IMR-90 (cell line): ENCODE data around the gene RUFY4. TPM values are rescaled to one million over a fixed set of nuclear protein-coding genes. Genes with fewer than 3 reads are reported as not detected.

ENCODE experiments used
- ATAC-seq: fragments of 200-7000 bp; cut with Tn5 transposase; 2 replicates; pipeline ENCODE4 v1.9.1; 2020; ENCODE audit warnings: low read depth, mild to moderate bottlenecking, moderate library complexity
- BruUV-seq: library from RNA; stranded (reverse); fragments of 400-500 nt; replicated peaks from 2 replicates; lab custom pipeline; 2021; lab: Mats Ljungman, UMichigan
- CTCF ChIA-PET: fragments of 300-600 bp; formaldehyde crosslinking; extraction: SDS; loops from one replicate; lab custom pipeline; 2021; ENCODE audit warnings: antibody characterized with exemption; lab: Yijun Ruan, JAX
- POLR2A ChIA-PET: fragments of 300-600 bp; sonication (Branson Sonifier 250); formaldehyde crosslinking; loops from one replicate; lab custom pipeline; 2022; ENCODE audit warnings: antibody characterized with exemption; ENCODE audit not compliant: unreplicated experiment; lab: Charles Lee
- DNase-seq: peaks from one replicate; pipeline ENCODE4 v3.0.0; 2013
- H2AFZ ChIP-seq: replicated peaks from 2 replicates; pipeline ENCODE3; 2013; ENCODE audit warnings: low read length, mild to moderate bottlenecking; ENCODE audit not compliant: poor library complexity
- H2AK5ac ChIP-seq: 2 replicates; pipeline ENCODE4 v1.6.1; 2013; ENCODE audit warnings: low read depth, low read length, inconsistent platforms
- H2AK9ac ChIP-seq: replicated peaks from 2 replicates; pipeline ENCODE3; 2013; ENCODE audit warnings: mild to moderate bottlenecking, low read depth, low read length, moderate library complexity; ENCODE audit not compliant: poor library complexity
- H2BK120ac ChIP-seq: 2 replicates; pipeline ENCODE4 v1.6.1; 2013; ENCODE audit warnings: low read depth, low read length, inconsistent platforms
- H2BK15ac ChIP-seq: 3 replicates; pipeline ENCODE4 v1.6.1; 2013; ENCODE audit warnings: low read depth, low read length, inconsistent platforms
- H2BK20ac ChIP-seq: 2 replicates; pipeline ENCODE4 v1.6.1; 2013; ENCODE audit warnings: low read depth, mild to moderate bottlenecking, inconsistent platforms, low read length, moderate library complexity
- H2BK5ac ChIP-seq: 2 replicates; pipeline ENCODE4 v1.6.1; 2013; ENCODE audit warnings: mild to moderate bottlenecking, low read depth, low read length, inconsistent platforms; ENCODE audit not compliant: poor library complexity, severe bottlenecking
- H3K14ac ChIP-seq: replicated peaks from 2 replicates; pipeline ENCODE4 v1.6.1; 2013; ENCODE audit warnings: low read depth, low read length, inconsistent platforms
- H3K18ac ChIP-seq: 2 replicates; pipeline ENCODE4 v1.6.1; 2013; ENCODE audit warnings: low read depth, low read length, control low read depth
- H3K23ac ChIP-seq: 2 replicates; pipeline ENCODE4 v1.6.1; 2013; ENCODE audit warnings: low read depth, low read length, inconsistent platforms
- H3K27ac ChIP-seq: 2 replicates; pipeline ENCODE4 v1.5.1; 2013; ENCODE audit warnings: mild to moderate bottlenecking, control low read depth, low read length; ENCODE audit not compliant: insufficient read depth
- H3K27me3 ChIP-seq: 2 replicates; pipeline ENCODE4 v1.6.1; 2013; ENCODE audit warnings: low read length; ENCODE audit not compliant: control insufficient read depth, insufficient read depth
- H3K36me3 ChIP-seq: 2 replicates; pipeline ENCODE4 v1.6.1; 2013; ENCODE audit warnings: low read length, mixed read lengths; ENCODE audit not compliant: control insufficient read depth, insufficient read depth
- H3K4ac ChIP-seq: 2 replicates; pipeline ENCODE4 v1.6.1; 2013; ENCODE audit warnings: low read depth, low read length, inconsistent platforms
- H3K4me1 ChIP-seq: 2 replicates; pipeline ENCODE4 v1.6.1; 2013; ENCODE audit warnings: low read length, mixed read lengths; ENCODE audit not compliant: control insufficient read depth, insufficient read depth
- H3K4me2 ChIP-seq: 2 replicates; pipeline ENCODE4 v1.6.1; 2013; ENCODE audit warnings: low read depth, mild to moderate bottlenecking, control low read depth, low read length, moderate library complexity
- H3K4me3 ChIP-seq: 2 replicates; pipeline ENCODE4 v1.5.1; 2013; ENCODE audit warnings: low read depth, mild to moderate bottlenecking, control low read depth, low read length, moderate library complexity; ENCODE audit not compliant: insufficient read depth
- H3K56ac ChIP-seq: 2 replicates; pipeline ENCODE4 v1.6.1; 2013; ENCODE audit warnings: low read length, inconsistent platforms; ENCODE audit not compliant: insufficient read depth; ENCODE audit errors: extremely low read depth
- H3K79me1 ChIP-seq, 2 experiments: 2 replicates each; pipeline ENCODE4 v1.6.1; 2013; ENCODE audit warnings: low read length in 2 of 2, inconsistent platforms in 1 of 2, low read depth in 1 of 2
- H3K9ac ChIP-seq: 2 replicates; pipeline ENCODE4 v1.6.1; 2013; ENCODE audit warnings: low read depth, low read length, control low read depth
- H3K9me1 ChIP-seq: 2 replicates; pipeline ENCODE4 v1.6.1; 2013; ENCODE audit warnings: low read length, inconsistent platforms; ENCODE audit not compliant: insufficient read depth
- H3K9me3 ChIP-seq: 2 replicates; pipeline ENCODE4 v1.6.1; 2013; ENCODE audit warnings: low read length; ENCODE audit not compliant: control insufficient read depth, insufficient read depth
- H4K20me1 ChIP-seq: 2 replicates; pipeline ENCODE4 v1.6.1; 2013; ENCODE audit warnings: low read length, inconsistent platforms; ENCODE audit not compliant: insufficient read depth
- H4K5ac ChIP-seq: 2 replicates; pipeline ENCODE4 v1.6.1; 2013; ENCODE audit warnings: mild to moderate bottlenecking, low read depth, low read length, control low read depth
- H4K8ac ChIP-seq, 2 experiments: 2 replicates each; pipeline ENCODE4 v1.6.1; 2013; ENCODE audit warnings: low read depth in 2 of 2, low read length in 2 of 2, control low read depth in 1 of 2, inconsistent platforms in 1 of 2
- H4K91ac ChIP-seq: 2 replicates; pipeline ENCODE4 v1.6.1; 2013; ENCODE audit warnings: low read depth, low read length, inconsistent platforms; ENCODE audit not compliant: insufficient read depth
- CEBPB ChIP-seq: IDR thresholded peaks from 2 replicates; pipeline ENCODE4 v1.6.1; 2012; ENCODE audit warnings: low read depth, low read length, improper control_type of control experiment
- NFE2L2 ChIP-seq: fragments of 150-350 bp; IDR thresholded peaks from 2 replicates; pipeline ENCODE4 v1.6.1; 2016; ENCODE audit warnings: low read depth, mild to moderate bottlenecking, low read length
- RAD21 ChIP-seq: IDR thresholded peaks from 2 replicates; pipeline ENCODE4 v1.6.1; 2012; ENCODE audit warnings: low read length, improper control_type of control experiment
- RCOR1 ChIP-seq: IDR thresholded peaks from 2 replicates; pipeline ENCODE4 v1.6.1; 2012; ENCODE audit warnings: mild to moderate bottlenecking, low read length, improper control_type of control experiment; ENCODE audit not compliant: insufficient replicate concordance
- RFX5 ChIP-seq: IDR thresholded peaks from 2 replicates; pipeline ENCODE4 v1.8.0; 2012; ENCODE audit warnings: low read depth, mild to moderate bottlenecking, low read length, moderate library complexity
- SMC3 ChIP-seq: fragments of 150-350 bp; IDR thresholded peaks from 2 replicates; pipeline ENCODE4 v1.6.1; 2016; ENCODE audit warnings: low read depth, mild to moderate bottlenecking, antibody characterized with exemption, low read length, moderate library complexity
- WGBS, 2 experiments: methylation state at CpG; one replicate each; pipeline versions ENCODE4 v1.1.5 to v1.1.7; 2013; ENCODE audit warnings: missing lambda C conversion rate in 2 of 2; ENCODE audit not compliant: insufficient read length in 1 of 2; ENCODE audit errors: extremely low coverage in 2 of 2; 5-methylcytosine and 5-hydroxymethylcytosine counted together
- dilution Hi-C: fragments of 300-500 bp; cut with HindIII; formaldehyde crosslinking; loops from one replicate; pipeline ENCODE4 v1.14.3; 2018; ENCODE audit warnings: low sequenced_read_pairs; ENCODE audit not compliant: unreplicated experiment
- in situ Hi-C: fragments of 300-500 bp; cut with MboI; formaldehyde crosslinking; loops from 3 replicates; pipeline ENCODE4 v1.14.3; 2019; ENCODE audit warnings: low sequenced_read_pairs, inconsistent platforms, mixed read lengths
- intact Hi-C: fragments of 100-400 bp; cut with micrococcal nuclease; formaldehyde crosslinking; loops from 2 replicates; pipeline ENCODE4 v1.10.0; 2022
- polyA plus RNA-seq, 3 experiments: library from polyadenylated mRNA; depleted of rRNA; stranded (reverse); fragments of >200 nt; gene quantifications; 2 replicates each; pipeline ENCODE4 v1.2.3, GENCODE V29; 2012; ENCODE audit warnings: low replicate concordance in 1 of 3
- total RNA-seq: library from RNA; depleted of rRNA; stranded (reverse); fragments of >200 nt; gene quantifications from 2 replicates; pipeline ENCODE4 v1.2.3, GENCODE V29; 2012
- TF ChIP-seq, protein P1 (sequence below): conservative IDR thresholded peaks from 2 replicates; pipeline ENCODE4 v1.5.1; 2012; ENCODE audit warnings: mild to moderate bottlenecking, low read depth, low read length, improper control_type of control experiment

RUFY4 gene
- total and polyA plus RNA-seq, 2 of the 4 experiments (the other 2 are of a cell fraction): not detected

DNA sequence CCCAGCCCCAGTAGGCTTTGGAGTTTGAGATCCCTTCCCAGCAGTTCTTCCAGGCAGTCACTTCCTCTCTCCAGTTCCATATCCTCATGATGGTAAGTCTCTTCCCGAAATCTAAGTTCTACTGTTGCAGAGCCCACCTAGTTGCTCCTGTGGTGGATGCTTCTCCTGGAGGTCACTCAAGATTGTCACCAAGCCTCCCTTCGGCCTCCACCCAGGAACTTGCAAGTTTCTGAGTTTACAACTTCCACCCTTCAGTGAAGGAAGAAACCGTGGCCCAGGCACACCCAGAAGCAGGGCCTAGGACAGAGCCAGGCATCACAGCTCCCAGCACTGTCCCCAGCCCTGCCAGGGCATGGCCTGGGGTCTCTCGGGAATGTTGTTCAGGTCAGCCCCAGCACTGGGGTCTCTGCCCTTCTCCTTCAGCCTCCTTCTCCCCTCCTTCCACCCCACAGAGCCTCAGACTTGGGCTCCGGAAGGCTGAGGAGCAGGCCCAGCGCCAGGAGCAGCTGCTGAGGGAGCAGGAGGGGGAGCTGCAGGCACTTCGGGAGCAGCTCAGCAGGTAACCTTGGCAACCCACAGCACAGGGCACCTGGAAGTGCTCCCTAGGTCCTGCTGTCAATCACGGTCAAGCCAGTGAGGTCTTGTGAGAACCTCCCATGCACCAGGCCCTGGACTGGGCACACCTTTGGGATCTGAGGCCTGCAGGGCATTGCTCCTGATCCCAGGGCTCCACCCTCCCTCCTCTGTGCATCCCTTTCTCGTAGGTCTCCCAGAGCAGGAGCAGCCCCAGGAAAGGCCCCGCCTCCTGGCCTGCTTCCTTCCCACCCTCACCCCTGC lies 7.1 kb downstream of the RUFY4 start:
- H2AK9ac ChIP-seq: no peak overlapping the region
- H3K14ac ChIP-seq: no peak overlapping the region
- DNase-seq (no peak), ATAC-seq (no peak)
- no peaks in the 10 kb centered on the region for H4K20me1 ChIP-seq
- in situ Hi-C loops: no loop called here
- H3K27me3 ChIP-seq: peaks cover 47% of the 10 kb centered on the region
- no peak overlapping the region for H3K9ac ChIP-seq
- no peak overlapping the region for H4K91ac ChIP-seq
- H3K27ac ChIP-seq: no peak overlapping the region
- H3K4me3 ChIP-seq: no peak overlapping the region
- intact Hi-C loops: no loop called here
- 0 out of 2 replicates have a peak, but pooled peaks cover 3% of the 10 kb centered on the region for H3K9me1 ChIP-seq
- dilution Hi-C loops: no loop called here
- no peak overlapping the region for H2AK5ac ChIP-seq
- H3K79me1 ChIP-seq: no peaks in the 10 kb centered on the region
- ChIA-PET POLR2A (no interaction called here), CTCF (no interaction called here)
- H3K18ac ChIP-seq: no peak overlapping the region
- no peak overlapping the region for H2BK20ac ChIP-seq
- TF ChIP-seq, protein P1, sequence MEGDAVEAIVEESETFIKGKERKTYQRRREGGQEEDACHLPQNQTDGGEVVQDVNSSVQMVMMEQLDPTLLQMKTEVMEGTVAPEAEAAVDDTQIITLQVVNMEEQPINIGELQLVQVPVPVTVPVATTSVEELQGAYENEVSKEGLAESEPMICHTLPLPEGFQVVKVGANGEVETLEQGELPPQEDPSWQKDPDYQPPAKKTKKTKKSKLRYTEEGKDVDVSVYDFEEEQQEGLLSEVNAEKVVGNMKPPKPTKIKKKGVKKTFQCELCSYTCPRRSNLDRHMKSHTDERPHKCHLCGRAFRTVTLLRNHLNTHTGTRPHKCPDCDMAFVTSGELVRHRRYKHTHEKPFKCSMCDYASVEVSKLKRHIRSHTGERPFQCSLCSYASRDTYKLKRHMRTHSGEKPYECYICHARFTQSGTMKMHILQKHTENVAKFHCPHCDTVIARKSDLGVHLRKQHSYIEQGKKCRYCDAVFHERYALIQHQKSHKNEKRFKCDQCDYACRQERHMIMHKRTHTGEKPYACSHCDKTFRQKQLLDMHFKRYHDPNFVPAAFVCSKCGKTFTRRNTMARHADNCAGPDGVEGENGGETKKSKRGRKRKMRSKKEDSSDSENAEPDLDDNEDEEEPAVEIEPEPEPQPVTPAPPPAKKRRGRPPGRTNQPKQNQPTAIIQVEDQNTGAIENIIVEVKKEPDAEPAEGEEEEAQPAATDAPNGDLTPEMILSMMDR: no peak
- TF ChIP-seq NFE2L2: no peak
- TF ChIP-seq RCOR1: no peak
- TF ChIP-seq SMC3: no peak
- TF ChIP-seq RAD21: no peak
- no peak for TF ChIP-seq CEBPB
- TF ChIP-seq RFX5: no peak
- H3K4me1 ChIP-seq: no peaks in the 10 kb centered on the region
- H3K36me3 ChIP-seq: no peaks in the 10 kb centered on the region
- peak overlapping the region; percentile 16 for H2AFZ ChIP-seq
- no peak overlapping the region for H3K23ac ChIP-seq
- no peak overlapping the region for H2BK5ac ChIP-seq
- no peak overlapping the region for H3K4me2 ChIP-seq
- no peak overlapping the region for H4K5ac ChIP-seq
- WGBS, 2 experiments: 88% methylated on average over 4 of the region's 10 CpGs; no CpG with 5 or more reads in 1 of the 2 experiments
- no peak overlapping the region for H3K56ac ChIP-seq
- H4K8ac ChIP-seq: no peak overlapping the region
- no peak overlapping the region for H3K4ac ChIP-seq
- H2BK15ac ChIP-seq: no peak overlapping the region
- no peaks in the 10 kb centered on the region for H3K9me3 ChIP-seq
- no TSS peak for BruUV-seq
- H2BK120ac ChIP-seq: no peak overlapping the region
